ENCODE results near the gene BRD9.
"Not testable (repeated sequence)": the region's sequence is repeated elsewhere in the genome, so short reads cannot be mapped to it uniquely, and the experiment has no call there.

Gene BRD9

GRCh38 chr5:854217-854616 is 38.4 kb downstream of the BRD9 start:
- H3K27ac ChIP-seq (replicated peaks) = no peak overlapping the region
- DNase-seq (ENCODE audit: low read depth in 1 of 2, low spot score in 1 of 2) = no peak
- TF ChIP-seq REST (IDR thresholded peaks at IDR 0.05; ENCODE audit: insufficient replicate concordance, low read depth) (no peak), SPI1 (IDR thresholded peaks at IDR 0.05; ENCODE audit: borderline replicate concordance, low read depth) (no peak), CTCF (IDR thresholded peaks at IDR 0.05; ENCODE audit: insufficient read depth, low read length) (no peak), POLR2AphosphoS5 (IDR thresholded peaks at IDR 0.05; ENCODE audit: low read depth) (no peak), GABPA (IDR thresholded peaks at IDR 0.05; ENCODE audit: low read depth) (no peak)
- no peaks in the 10 kb centered on the region for H3K27me3 ChIP-seq (ENCODE audit: insufficient read depth, poor library complexity, severe bottlenecking)
- no peak overlapping the region for H3K4me3 ChIP-seq (replicated peaks; ENCODE audit: insufficient read depth, low read length)

- H3K27me3 ChIP-seq (ENCODE audit: insufficient read depth, poor library complexity, severe bottlenecking); H3K27ac ChIP-seq (replicated peaks); DNase-seq (ENCODE audit: low read depth in 1 of 2, low spot score in 1 of 2); H3K4me3 ChIP-seq (replicated peaks; ENCODE audit: insufficient read depth, low read length): not testable (repeated sequence)
These were observed 39.0 kb downstream of the BRD9 start for GRCh38 chr5:853416-854090.

GRCh38 chr5:852431-853401 is 39.9 kb downstream of the BRD9 start:
- DNase-seq (ENCODE audit: low read depth in 1 of 2, low spot score in 1 of 2) = no peak
- Histone ChIP-seq H3K27me3 (ENCODE audit: insufficient read depth, poor library complexity, severe bottlenecking) (no peaks in the 10 kb centered on the region), H3K4me3 (replicated peaks; ENCODE audit: insufficient read depth, low read length) (no peak overlapping the region), H3K27ac (replicated peaks) (no peak overlapping the region)
- TF ChIP-seq POLR2AphosphoS5 (IDR thresholded peaks at IDR 0.05; ENCODE audit: low read depth) = no peak
- no peak for TF ChIP-seq SPI1 (IDR thresholded peaks at IDR 0.05; ENCODE audit: borderline replicate concordance, low read depth)
- TF ChIP-seq GABPA (IDR thresholded peaks at IDR 0.05; ENCODE audit: low read depth) = no peak
- TF ChIP-seq REST (IDR thresholded peaks at IDR 0.05; ENCODE audit: insufficient replicate concordance, low read depth) = no peak
- no peak for TF ChIP-seq CTCF (IDR thresholded peaks at IDR 0.05; ENCODE audit: insufficient read depth, low read length)

GRCh38 chr5:852018-852417 is 40.6 kb downstream of the BRD9 start:
- H3K27me3 ChIP-seq (ENCODE audit: insufficient read depth, poor library complexity, severe bottlenecking) = no peaks in the 10 kb centered on the region
- TF ChIP-seq SPI1 (IDR thresholded peaks at IDR 0.05; ENCODE audit: borderline replicate concordance, low read depth) = no peak
- TF ChIP-seq POLR2AphosphoS5 (IDR thresholded peaks at IDR 0.05; ENCODE audit: low read depth) = no peak
- TF ChIP-seq CTCF (IDR thresholded peaks at IDR 0.05; ENCODE audit: insufficient read depth, low read length) = no peak
- no peak for TF ChIP-seq GABPA (IDR thresholded peaks at IDR 0.05; ENCODE audit: low read depth)
- no peak for TF ChIP-seq REST (IDR thresholded peaks at IDR 0.05; ENCODE audit: insufficient replicate concordance, low read depth)
- no peak overlapping the region for H3K27ac ChIP-seq (replicated peaks)
- no peak overlapping the region for H3K4me3 ChIP-seq (replicated peaks; ENCODE audit: insufficient read depth, low read length)
- no peak for DNase-seq (ENCODE audit: low read depth in 1 of 2, low spot score in 1 of 2)

Data from HL-60 (cell line).